Activated CD4-positive, alpha-beta T cell treated with anti-CD3 and anti-CD28 coated beads, Interleukin-2, Interleukin-4, amounts not matched to agents 100 ng/mL and 50 ng/mL, durations not matched to agents 16 hours and 8 hours (primary cell): ENCODE results near the gene ANXA7.
"Not testable (repeated sequence)": the region's sequence is repeated elsewhere in the genome, so short reads cannot be mapped to it uniquely, and the experiment has no call there.

Experiments used
- DNase-seq: peaks from one replicate; pipeline ENCODE4 v3.0.0-alpha.2; 2020; ENCODE audit warnings: low spot score

Gene ANXA7

DNA sequence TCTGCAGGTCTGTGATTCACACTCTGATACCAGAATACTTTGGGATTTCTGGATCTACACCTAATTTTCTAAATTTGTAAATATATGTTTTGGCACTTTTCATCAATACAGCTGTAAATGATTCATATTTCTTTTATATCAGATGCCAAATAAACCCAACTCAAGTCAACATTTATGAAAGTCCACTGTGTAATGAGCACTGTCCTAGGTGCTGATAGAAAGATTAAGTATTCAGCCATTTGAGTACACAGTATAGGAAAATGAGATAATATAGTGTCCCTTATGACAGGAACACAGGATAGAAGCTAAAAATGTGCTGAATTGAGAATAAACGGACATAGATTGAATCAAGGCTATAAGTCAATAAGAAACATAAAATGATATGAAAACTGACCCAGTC, 6.4 kb downstream of the ANXA7 start:
- no peak for DNase-seq

- no peak for DNase-seq
Observed at GRCh38 chr10:73406846-73407245, 7.0 kb downstream of the ANXA7 start.

- no peak for DNase-seq
Observed at GRCh38 chr10:73405556-73405955, 8.3 kb downstream of the ANXA7 start.

GRCh38 chr10:73404690-73405089, 9.2 kb downstream of the ANXA7 start:
- DNase-seq, result no peak

- DNase-seq, result no peak
Observed at GRCh38 chr10:73401636-73402035, 12.2 kb downstream of the ANXA7 start.

DNA sequence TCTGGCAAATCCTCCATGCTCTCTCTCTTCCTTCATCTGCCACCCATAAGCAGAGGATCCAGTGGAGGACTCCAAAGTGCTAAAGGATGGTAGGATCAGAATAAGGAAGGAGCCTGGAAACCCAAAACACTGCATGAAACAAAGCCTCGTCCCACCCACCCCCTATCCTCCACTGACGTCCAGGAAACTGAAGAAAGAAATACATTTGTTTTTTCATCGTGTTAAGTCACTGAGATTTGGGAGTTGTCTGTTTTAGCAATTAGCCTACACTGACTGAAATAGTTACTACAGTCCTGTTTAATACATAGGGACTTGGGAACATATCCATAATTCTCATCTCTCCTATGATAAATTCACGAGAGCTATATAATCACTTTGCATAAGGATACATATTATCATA, 14.8 kb downstream of the ANXA7 start:
- DNase-seq, result no peak

- DNase-seq, result no peak
Observed at GRCh38 chr10:73398024-73398423, 15.8 kb downstream of the ANXA7 start.

GRCh38 chr10:73394325-73394724, 19.5 kb downstream of the ANXA7 start:
- DNase-seq, result not testable (repeated sequence)

DNA sequence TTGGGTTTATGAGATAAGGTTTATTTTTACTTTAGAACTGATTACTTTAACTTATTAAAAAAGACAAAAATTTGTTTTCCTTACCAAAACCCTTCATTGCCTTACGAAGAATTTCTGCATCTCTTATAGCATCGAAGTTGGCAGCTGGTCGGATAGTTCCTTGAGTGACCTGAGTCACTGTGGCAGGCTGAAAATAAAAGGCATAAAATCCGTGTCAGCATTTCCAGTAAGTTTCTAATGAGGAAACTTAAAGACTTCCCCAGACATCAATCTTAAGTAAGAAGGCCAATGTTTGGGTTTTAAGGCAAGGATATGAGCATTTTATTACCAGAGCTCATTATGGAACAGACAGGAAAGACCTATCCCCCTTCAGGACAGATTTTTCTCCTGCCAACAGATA, 25.6 kb downstream of the ANXA7 start:
- DNase-seq, result no peak

DNA sequence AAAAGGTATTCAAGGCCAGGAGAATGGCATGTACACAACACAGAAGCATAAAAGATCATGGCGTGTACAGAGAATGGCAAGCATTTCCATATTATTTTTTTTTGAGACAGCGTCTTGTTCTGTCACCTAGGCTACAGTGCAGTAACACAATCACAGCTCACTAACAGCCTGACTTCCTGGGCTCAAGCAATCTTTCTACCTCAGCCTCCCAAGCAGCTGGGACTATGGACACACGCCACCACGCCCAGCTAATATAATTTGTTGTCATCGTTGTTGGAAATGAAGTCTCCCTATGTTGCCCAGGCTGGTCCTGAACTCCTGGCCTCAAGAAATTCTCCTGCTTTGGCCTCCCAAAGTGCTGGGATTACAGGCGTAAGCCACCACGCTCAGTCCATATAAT, 27.3 kb downstream of the ANXA7 start:
- DNase-seq, result no peak

DNA sequence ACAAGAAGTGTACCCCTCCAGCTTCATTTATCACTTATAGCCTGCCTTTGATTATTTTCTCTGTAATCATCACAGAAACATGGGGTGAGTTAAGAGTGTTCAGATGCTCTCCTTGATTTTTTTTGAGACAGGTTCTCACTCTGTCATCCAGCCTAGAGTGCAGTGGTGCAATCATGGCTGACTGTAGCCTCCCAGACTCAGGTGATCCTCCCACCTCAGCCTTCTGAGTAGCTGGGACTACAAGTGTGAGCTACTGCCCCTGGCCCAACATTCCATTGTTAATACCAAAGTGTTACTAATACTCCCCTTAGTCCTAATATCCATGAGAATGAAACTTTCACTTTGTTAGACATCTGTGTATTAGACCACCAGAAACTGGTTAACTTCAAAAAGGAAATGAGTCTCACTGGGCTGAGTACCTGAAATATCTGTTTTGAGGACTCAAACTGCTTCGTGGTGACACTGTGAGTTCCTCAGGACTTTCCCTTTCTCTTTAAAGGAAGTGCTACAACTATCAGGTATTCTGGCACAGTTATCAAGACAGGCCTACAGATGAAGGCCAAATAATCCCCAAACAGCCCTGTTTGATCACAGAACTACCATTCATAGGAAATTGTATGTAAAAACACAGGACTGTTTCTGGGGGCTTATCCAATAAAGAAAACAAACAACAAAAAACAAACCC, 34.7 kb downstream of the ANXA7 start:
- no peak for DNase-seq

GRCh38 chr10:73376679-73377078, 37.2 kb downstream of the ANXA7 start:
- no peak for DNase-seq

GRCh38 chr10:73368238-73368637, 45.6 kb downstream of the ANXA7 start:
- peak; percentile 28 for DNase-seq

DNA sequence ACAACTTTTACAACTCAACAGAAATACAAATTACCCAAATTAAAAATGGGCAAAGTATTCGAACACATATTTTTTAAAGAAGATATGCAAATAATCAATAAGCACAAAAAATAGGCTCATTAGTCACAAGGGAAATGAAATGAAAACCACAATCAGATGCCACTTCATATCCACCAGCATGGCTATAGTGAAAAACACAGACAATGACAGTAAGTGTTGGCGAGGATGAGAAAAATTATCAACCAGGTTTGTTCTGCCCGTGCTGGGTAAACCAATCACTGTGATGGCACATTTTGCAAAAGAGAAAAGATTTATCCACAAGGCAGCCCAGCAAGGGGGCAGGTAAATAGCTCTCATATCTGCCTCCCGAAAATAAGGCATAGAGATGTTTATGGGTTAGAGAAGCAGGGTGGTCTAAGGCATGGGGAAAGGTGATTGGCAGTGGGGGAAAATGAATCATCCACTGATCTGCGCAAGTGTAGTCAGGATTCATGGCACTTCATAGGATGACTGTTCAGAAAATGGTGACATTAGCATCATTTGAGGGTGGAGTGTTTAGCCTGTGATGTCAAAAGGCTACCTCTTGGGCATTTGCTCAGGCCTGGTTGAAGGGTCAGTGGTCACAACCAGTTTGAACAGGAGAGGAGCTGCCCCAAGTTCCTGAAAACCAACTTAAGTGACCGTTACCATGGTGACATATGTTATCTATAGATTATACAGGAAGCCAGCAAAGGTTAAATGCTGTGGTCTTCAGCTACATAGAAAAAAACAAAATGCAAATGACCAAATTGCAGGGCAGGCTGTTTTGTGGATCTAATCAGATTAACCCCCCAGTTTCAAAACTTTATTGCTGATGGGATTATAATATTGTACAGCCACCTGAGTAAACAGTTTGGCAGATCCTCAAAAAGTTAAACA, 47.2 kb downstream of the ANXA7 start:
- no peak for DNase-seq

DNA sequence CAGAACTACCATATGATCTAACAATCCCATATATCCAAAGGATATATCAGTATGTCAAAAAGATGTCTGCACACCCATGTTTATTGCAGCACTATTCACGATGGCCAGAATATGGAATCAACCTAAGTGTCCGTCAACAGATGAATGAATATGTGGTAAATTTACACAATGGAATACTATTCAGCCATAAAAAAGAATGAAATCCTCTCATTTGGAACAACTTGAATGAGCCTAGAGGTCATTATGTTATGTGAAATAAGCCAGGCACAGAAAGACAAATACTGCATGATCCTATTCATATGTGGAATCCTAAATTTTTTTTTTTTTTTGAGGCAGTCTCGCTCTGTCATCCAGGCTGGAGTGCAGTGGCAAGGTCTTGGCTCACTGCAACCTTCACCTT, 48.9 kb downstream of the ANXA7 start:
- DNase-seq, result no peak

- DNase-seq, result no peak
Observed at GRCh38 chr10:73359492-73359891, 54.4 kb downstream of the ANXA7 start.

GRCh38 chr10:73358331-73359279, 55.3 kb downstream of the ANXA7 start, which contains the start of gene CFAP70:
Gene CFAP70, minus strand, starts transcription at chr10:73358864. Its CDS starts 4,068 bp downstream, at chr10:73354796.
- peak; percentile 96 for DNase-seq

GRCh38 chr10:73357821-73358220, 56.0 kb downstream of the ANXA7 start:
- no peak for DNase-seq

DNA sequence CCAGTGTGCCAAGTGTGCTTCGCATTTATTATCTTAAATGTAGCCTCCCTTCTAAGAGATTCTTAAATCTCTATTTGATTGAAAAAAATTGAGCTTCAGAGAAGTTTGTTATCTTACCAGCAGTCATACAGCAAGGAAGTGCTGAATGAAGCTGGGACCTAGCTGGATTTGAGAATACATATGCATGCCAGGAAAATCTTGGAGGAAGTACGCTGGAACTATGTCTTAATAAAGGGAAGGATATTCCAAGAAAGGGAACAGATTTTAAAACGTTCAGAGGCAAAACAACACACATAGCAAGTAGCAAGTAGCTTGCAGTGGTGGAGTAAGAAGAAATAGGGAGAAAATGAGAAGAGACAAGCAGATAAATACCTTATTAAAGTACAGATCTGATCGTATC, 56.7 kb downstream of the ANXA7 start:
- no peak for DNase-seq

- no peak for DNase-seq
Observed at GRCh38 chr10:73344269-73344668, 69.6 kb downstream of the ANXA7 start.

GRCh38 chr10:73340121-73340520, 73.7 kb downstream of the ANXA7 start:
- DNase-seq, result no peak

- no peak for DNase-seq
Observed at GRCh38 chr10:73339436-73339835, 74.4 kb downstream of the ANXA7 start.
